Dermis microvascular lymphatic vessel endothelial cell (primary cell): ENCODE measurements around the gene KRCC1. TPM values are rescaled to one million over a fixed set of nuclear protein-coding genes. Genes with fewer than 3 reads are reported as not detected.
"Not testable (repeated sequence)": the region's sequence is repeated elsewhere in the genome, so short reads cannot be mapped to it uniquely, and the experiment has no call there.

ENCODE experiments used
- DNase-seq, 2 donors: peaks; one replicate each; pipeline versions ENCODE4 v3.0.0 to v3.0.0-alpha.2; 2010; ENCODE audit warnings: low read depth in 2 of 2
- total RNA-seq: library from RNA; depleted of rRNA; stranded (reverse); fragments of >200 nt; gene quantifications from 2 replicates; pipeline ENCODE4 v1.2.1, GENCODE V29; 2014

The KRCC1 gene
- total RNA-seq, 1 donor from 2014 or later: 14.6 TPM

- no peak for DNase-seq
Measured at GRCh38 chr2:88042476-88042875, 13.1 kb downstream of the KRCC1 start.

GRCh38 chr2:88038263-88039105 lies 17.1 kb downstream of the KRCC1 start:
- peak in 1 of 2 donors; percentile 48 for DNase-seq

- no peak for DNase-seq
Measured at GRCh38 chr2:88036606-88037005, 19.0 kb downstream of the KRCC1 start.

- DNase-seq: no peak
Measured at GRCh38 chr2:88036182-88036581, 19.4 kb downstream of the KRCC1 start.

GRCh38 chr2:88032070-88032702 lies 23.4 kb downstream of the KRCC1 start:
- DNase-seq: no peak

- DNase-seq: no peak
Measured at GRCh38 chr2:88028931-88029330, 26.7 kb downstream of the KRCC1 start.

- no peak for DNase-seq
Measured at GRCh38 chr2:88027697-88028389, 27.7 kb downstream of the KRCC1 start.

GRCh38 chr2:88024509-88024908 lies 31.1 kb downstream of the KRCC1 start:
- DNase-seq: no peak

- no peak for DNase-seq
Measured at GRCh38 chr2:88022669-88022921, 33.0 kb downstream of the KRCC1 start.

- DNase-seq: no peak
Measured at GRCh38 chr2:88019985-88020384, 35.6 kb downstream of the KRCC1 start.

GRCh38 chr2:88018909-88019308 lies 36.7 kb downstream of the KRCC1 start:
- no peak for DNase-seq

GRCh38 chr2:88018077-88018805 lies 37.3 kb downstream of the KRCC1 start:
- not testable (repeated sequence) for DNase-seq

- not testable (repeated sequence) for DNase-seq
Measured at GRCh38 chr2:88017780-88018038, 37.9 kb downstream of the KRCC1 start.

- no peak for DNase-seq
Measured at GRCh38 chr2:88016960-88017779, 38.4 kb downstream of the KRCC1 start.

GRCh38 chr2:88016086-88016959 lies 39.3 kb downstream of the KRCC1 start, which contains the start of gene RNU2-63P:
TSS of gene RNU2-63P (minus strand) at chr2:88016547.
- DNase-seq: peak; percentile 65 to 66

- DNase-seq: no peak
Measured at GRCh38 chr2:88011011-88011410, 44.6 kb downstream of the KRCC1 start.

- no peak for DNase-seq
Measured at GRCh38 chr2:88010136-88010535, 45.4 kb downstream of the KRCC1 start.

GRCh38 chr2:88006912-88007439 lies 48.6 kb downstream of the KRCC1 start:
- DNase-seq: no peak

GRCh38 chr2:88005776-88006175 lies 49.8 kb downstream of the KRCC1 start:
- no peak for DNase-seq
